NCI-H524 treated with DMSO at 0.1 percent for 48 hours (cell line): ENCODE data around the gene NOP53.
"Not testable (repeated sequence)": the region's sequence is repeated elsewhere in the genome, so short reads cannot be mapped to it uniquely, and the experiment has no call there.

Experiments
- DNase-seq: peaks from one replicate; lab custom pipeline; 2025; lab: John Stamatoyannopoulos, UW

The NOP53 gene

GRCh38 chr19:47718415-47719046 is 26.8 kb upstream of the NOP53 start:
- DNase-seq: not testable (repeated sequence)

- DNase-seq: peak; percentile 41
Measured at GRCh38 chr19:47719047-47719859, 26.1 kb upstream of the NOP53 start.

- no peak for DNase-seq
Measured at GRCh38 chr19:47720669-47721422, 24.5 kb upstream of the NOP53 start.

- DNase-seq: no peak
Measured at GRCh38 chr19:47723581-47723940, 21.8 kb upstream of the NOP53 start.

GRCh38 chr19:47725759-47726401 is 19.5 kb upstream of the NOP53 start:
- DNase-seq: no peak

- no peak for DNase-seq
Measured at GRCh38 chr19:47726467-47726866, 18.9 kb upstream of the NOP53 start.

GRCh38 chr19:47728295-47728694 is 17.1 kb upstream of the NOP53 start:
- DNase-seq: not testable (repeated sequence)

- no peak for DNase-seq
Measured at GRCh38 chr19:47729468-47729798, 15.9 kb upstream of the NOP53 start.

GRCh38 chr19:47729799-47730520 is 15.4 kb upstream of the NOP53 start:
- no peak for DNase-seq

- no peak for DNase-seq
Measured at GRCh38 chr19:47730521-47730889, 14.8 kb upstream of the NOP53 start.

GRCh38 chr19:47730910-47731309 is 14.4 kb upstream of the NOP53 start:
- DNase-seq: no peak

GRCh38 chr19:47735131-47735530 is 10.2 kb upstream of the NOP53 start:
- DNase-seq: no peak

- no peak for DNase-seq
Measured at GRCh38 chr19:47740866-47741519, 4.4 kb upstream of the NOP53 start.

- DNase-seq: no peak
Measured at GRCh38 chr19:47741544-47742140, 3.7 kb upstream of the NOP53 start.

GRCh38 chr19:47742634-47743033 is 2.7 kb upstream of the NOP53 start:
- no peak for DNase-seq

GRCh38 chr19:47746129-47746528 is 783 bp downstream of the NOP53 start:
- not testable (repeated sequence) for DNase-seq

- DNase-seq: no peak
Measured at GRCh38 chr19:47749326-47749725, 4.0 kb downstream of the NOP53 start.

- no peak for DNase-seq
Measured at GRCh38 chr19:47750752-47751151, 5.4 kb downstream of the NOP53 start.

- no peak for DNase-seq
Measured at GRCh38 chr19:47752440-47753211, 7.3 kb downstream of the NOP53 start.
